Activated T-cell treated with anti-CD3 and anti-CD28 coated beads for 48 hours (primary cell): ENCODE data around the gene MBD5.

Experiments used
- DNase-seq: peaks from one replicate; pipeline ENCODE4 v3.0.0-alpha.2; 2020; ENCODE audit warnings: low read depth

The MBD5 gene

DNA sequence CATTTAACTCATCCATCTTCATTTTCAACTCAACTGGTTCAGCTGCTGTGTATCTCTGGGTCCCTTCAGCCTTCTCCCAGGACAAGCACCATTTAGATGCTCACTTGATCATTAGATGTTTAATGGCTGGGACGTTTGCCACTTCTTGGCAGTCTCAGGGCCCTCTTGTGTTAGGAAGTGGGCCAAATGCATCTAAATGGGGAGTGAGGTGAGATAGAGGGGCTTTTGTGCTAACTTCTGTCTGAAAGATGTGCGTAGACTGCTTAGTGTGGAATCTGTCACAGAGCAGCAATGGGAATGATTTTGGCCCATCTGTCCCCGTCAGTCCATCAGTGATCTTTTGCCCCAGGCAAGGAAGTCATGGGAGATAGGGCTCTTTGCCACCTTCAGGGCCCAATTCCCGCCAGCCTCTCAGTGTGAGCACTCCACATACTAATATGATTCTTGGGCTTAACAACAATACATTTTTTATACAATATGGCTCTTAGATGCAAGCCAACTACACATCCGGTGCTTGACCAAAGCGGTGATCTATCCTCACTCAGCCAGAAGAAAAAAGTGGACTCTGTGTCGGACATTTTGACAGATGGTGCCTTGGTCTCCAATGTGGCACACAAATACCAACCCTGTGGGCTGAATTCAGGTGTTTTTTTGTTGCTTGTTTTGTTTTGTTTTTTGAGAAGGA is 528.0 kb downstream of the MBD5 start:
- DNase-seq: no peak

DNA sequence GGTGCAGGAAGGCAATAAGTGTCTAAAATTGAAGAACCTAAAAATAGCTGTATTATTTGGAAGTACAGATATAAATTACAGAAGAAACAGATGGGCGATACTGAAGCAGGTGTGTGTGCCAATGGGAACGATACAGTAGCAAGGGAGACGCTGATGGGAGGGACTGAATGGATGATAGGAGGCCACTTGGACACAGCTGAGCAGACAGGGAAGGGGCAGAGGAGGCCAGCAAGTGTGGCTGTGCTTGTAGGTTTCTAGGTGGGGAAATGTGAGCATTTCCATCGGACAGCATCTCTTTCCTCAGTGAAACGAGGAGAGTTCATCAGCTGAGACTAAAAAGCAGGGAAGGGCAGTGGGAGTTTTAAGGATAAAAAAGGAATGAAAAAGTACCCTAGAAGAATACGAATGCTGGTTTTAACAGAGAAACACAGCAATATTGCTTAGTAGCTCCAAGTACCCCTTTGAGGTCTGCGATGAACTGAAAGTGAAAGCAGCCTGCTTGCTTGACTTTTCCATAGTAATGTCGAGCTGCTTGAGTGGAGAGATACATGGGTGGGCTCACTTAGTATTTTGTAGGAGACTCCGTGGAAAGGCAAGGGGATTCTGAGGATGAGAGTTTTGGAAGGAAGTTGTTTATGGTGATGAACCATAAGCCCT is 531.9 kb downstream of the MBD5 start:
- no peak for DNase-seq

DNA sequence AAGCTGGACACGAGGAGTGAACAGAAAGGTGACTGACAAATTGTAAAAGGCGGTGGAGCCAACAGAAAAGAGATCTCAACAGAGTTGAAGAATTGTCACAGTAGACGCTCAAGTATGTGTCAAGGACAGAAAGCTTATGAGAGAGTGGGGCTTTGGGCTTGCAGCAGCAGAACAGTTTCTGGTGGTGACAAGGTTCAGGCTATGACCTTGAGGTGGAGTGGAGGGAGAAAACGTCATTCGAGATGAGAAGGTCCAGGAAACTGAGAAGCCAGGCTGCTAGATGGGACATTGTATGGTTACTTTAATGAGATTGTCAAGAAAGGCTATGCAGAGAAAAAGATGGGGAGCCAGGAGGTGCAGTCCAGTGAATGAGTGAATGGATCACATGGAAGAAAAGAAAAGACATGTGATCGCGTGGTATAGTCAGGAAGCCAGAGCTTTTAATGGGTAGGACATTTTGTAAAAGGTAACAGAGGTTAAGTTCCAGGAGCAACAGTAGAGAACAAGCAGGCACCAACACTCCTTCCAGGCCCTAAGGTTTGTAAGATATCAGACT is 532.5 kb downstream of the MBD5 start:
- DNase-seq: no peak

DNA sequence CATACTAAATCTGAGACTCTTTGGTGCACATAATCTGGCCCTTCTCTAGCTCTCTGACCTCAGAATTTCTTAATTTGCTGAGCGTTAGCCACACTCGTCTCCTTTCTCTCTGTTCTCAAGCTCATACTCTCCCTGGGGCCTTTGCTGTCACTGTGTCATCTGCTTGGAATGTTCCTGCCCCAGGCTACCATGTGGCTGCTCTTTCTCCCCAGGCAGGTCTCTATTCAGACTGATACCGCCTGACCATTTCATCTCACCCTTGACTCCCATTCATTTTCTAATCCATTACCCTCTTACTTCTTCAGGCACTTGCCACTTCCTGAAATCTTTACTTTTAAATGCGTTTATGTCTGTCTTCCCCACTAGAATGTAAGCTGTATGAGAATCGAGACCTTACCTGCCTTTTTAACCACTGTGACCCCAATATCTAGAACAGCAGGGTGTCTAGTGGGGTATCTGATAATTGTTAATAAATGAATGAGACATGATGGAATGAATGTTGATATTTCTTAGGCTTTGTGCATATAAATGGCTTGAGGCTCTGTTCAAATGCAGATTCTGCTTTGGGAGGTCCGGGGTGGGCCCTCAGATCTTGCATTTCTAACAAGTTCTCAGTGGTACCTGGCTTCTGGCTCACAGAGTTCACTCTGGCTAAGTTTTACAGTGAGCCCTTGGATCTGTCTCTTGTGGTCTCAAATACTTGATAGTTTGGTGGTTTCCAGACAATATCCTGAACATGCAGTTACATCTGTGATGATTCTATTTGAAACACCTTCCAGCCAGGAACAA is 533.8 kb downstream of the MBD5 start:
- DNase-seq: no peak

DNA sequence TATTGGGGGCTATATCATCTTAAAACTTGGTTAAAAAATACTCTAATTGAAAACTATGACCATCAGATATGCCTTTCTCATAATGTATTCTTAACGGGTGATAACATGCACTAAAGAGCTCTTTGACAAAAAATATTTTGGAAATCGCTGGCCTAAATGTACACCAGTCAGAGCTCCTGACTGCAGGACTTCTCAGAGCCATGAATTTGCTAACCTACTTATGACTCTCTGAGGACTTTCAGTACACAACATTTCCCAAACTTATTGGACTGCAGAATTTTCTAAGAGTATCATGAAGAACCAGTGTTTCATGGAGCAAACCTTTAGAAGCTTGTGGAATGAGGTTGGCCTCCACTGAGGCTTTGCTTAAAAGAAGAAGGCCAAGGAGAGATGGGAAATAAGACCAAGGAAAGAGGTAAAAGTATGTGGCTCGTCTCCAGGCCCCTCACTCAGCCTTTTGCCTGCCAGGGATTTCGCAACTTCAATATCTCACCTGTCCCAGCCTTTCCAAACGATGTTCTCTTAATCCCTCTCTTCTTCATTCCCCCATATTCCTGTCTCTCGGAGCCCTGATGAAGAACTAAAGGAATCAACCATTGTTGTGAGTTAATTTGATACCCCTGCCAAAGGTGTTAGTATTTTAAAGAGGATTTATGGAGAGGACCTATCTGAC is 534.9 kb downstream of the MBD5 start:
- no peak for DNase-seq

DNA sequence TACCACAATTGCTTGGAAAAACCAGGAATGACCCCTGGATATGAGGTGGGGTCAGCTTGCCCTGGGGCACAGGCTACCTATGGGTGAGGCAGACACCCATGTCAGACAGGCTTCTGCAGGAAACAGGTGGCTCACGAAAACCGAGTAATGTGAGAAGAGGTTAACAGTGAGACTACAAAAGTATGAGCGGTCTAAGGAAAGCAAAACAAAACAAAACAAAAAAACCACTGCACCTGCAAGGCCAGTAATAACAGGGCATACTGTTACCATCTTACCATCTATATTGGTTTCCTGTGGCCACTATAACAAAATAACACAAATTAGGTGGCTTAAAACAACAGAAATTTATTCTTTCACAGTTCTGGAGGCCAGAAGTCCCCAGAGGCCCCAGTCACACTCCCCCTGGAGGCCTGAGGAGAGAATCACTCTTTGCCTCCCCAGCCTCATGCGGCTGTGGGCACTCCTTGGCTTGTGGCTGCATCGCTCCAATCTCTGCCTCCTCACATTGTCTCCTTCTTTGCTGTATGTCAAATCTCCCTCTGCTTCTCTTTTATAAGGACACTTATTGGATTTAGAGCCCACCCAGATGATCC is 537.0 kb downstream of the MBD5 start:
- no peak for DNase-seq

DNA sequence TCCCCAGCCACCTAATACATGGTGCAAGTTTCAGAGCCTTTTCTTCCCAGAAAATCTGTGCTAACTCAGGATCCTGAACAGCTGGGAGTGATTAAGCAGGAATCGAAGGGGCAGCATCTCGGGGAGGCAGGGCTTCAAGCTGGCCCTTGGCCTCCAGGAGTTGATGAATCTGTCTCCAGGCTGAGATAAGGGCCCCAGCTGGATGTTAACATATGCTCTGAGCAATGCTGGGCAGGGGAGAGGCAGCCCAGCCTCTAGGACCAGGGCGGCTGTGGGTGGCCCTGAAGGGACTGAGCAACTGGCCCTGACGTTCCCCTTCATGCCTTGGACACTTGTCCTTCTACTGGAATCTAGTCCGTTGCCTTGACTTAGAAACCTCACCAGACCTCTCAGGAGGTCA is 539.6 kb downstream of the MBD5 start:
- no peak for DNase-seq

DNA sequence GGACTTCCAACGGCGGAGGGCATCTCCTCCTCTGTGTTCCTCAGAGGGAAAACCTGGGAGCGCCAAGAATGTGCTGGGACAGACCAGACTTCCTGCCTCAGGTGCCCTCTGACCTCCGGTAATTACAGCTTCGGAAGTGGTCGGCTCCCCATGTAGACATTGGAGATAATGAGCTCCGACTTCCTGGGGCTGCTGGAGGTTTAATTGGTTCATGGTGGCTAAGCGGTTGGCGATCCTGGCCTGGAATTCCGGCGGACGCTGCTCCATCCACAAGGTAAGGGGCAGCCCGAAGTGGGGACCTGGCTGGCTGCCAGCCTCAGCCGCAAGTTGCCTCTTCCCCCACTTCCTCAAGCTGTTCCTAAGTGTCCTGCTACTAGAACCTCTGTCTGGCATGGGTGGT is 540.5 kb downstream of the MBD5 start:
- DNase-seq: no peak

DNA sequence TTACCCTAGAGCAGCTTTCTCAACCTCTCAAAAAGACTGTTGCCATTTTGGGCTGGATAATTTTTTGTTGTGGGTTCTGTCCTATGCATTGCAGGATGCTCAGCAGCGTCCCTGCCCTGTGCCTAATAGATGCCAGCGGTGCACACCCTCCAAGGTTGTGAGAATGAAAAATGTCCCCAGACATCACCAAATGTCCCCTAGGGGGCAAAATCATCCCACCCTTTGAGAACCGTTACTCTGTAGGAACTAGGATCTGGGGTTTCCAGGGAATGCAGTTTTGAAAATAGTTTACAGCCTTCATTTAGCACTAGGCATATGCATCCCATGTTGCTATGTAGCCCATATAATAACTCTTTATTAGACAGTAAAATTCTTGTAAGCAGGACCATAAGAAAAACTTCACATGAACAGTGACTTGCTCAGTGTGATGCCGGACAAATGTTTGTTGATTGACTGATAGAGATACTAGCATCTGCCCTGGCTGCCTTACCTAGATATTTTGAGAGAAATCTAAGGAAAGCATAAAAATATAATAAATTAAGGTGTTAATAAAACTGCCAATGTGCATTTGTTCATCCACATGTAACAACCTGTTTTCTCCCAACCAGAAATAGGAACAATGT is 544.5 kb downstream of the MBD5 start:
- no peak for DNase-seq
